Effector memory CD4-positive, alpha-beta T cell (primary cell): ENCODE results near the gene PHF20.
"Not testable (repeated sequence)": the region's sequence is repeated elsewhere in the genome, so short reads cannot be mapped to it uniquely, and the experiment has no call there.

ENCODE experiments used
- DNase-seq, 3 donors: peaks; one replicate each; pipeline ENCODE4 v3.0.0-alpha.2; 2020
- H3K27ac ChIP-seq: 2 replicates; pipeline ENCODE4 v1.7.0; 2013; ENCODE audit warnings: mild to moderate bottlenecking, low read length, moderate library complexity; ENCODE audit not compliant: insufficient read depth, poor library complexity, severe bottlenecking
- H3K27me3 ChIP-seq: replicated peaks from 2 replicates; pipeline ENCODE4 v1.7.0; 2013; ENCODE audit warnings: mild to moderate bottlenecking, low read length; ENCODE audit not compliant: insufficient read depth, control insufficient read depth, poor library complexity, severe bottlenecking
- H3K36me3 ChIP-seq: 2 replicates; pipeline ENCODE4 v1.7.0; 2013; ENCODE audit warnings: mild to moderate bottlenecking, low read length, moderate library complexity; ENCODE audit not compliant: control insufficient read depth, insufficient read depth
- H3K4me1 ChIP-seq: 2 replicates; pipeline ENCODE4 v1.7.0; 2013; ENCODE audit warnings: low read length, mild to moderate bottlenecking; ENCODE audit not compliant: control insufficient read depth, insufficient read depth, poor library complexity, severe bottlenecking
- H3K4me3 ChIP-seq: 2 replicates; pipeline ENCODE4 v1.7.0; 2013; ENCODE audit warnings: low read length, low read depth, mild to moderate bottlenecking; ENCODE audit not compliant: insufficient read depth, poor library complexity, severe bottlenecking
- H3K9me3 ChIP-seq: 2 replicates; pipeline ENCODE4 v1.7.0; 2013; ENCODE audit warnings: mild to moderate bottlenecking, low read length, moderate library complexity; ENCODE audit not compliant: control insufficient read depth

The PHF20 gene

DNA sequence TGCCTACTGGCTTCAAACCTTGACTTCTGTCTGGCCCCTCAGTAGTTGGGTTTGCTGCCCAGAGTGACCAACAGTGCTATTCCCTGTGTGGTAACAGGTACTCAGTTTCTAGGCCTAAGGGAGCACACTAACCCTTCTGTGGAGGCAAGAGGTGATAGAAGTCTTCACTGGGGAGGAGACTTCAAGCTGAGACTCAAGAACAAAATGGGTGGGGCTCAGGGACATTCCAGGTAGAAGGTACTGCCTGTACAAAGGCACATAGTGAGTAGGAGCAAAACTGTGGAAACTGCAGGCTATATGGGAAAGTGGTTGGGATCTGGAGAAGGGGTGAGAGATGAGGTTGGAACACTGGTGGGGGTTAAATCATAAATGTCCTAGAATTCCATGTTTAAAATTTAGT, 184.8 kb downstream of the PHF20 start:
- H3K4me1 ChIP-seq = peaks cover 20% of the 10 kb centered on the region
- DNase-seq = no peak
- H3K9me3 ChIP-seq = no peaks in the 10 kb centered on the region
- H3K27ac ChIP-seq = no peak overlapping the region
- no peaks in the 10 kb centered on the region for H3K36me3 ChIP-seq
- no peaks in the 10 kb centered on the region for H3K27me3 ChIP-seq
- no peak overlapping the region for H3K4me3 ChIP-seq

DNA sequence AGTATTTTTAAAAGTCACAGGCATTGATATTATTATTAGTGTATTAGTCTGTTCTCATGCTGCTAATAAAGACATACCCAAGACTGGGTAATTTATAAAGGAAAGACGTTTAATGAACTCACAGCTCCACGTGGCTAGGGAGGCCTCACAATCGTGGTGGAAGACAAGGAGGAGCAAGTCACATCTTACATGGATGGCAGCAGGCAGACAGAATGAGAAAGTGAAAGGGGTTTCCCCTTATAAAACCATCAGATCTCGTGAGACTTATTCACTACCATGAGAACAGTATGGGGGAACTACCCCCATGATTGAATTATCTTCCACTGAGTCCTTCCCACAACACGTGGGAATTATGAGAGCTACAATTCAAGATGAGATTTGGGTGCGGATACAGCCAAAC, 187.5 kb downstream of the PHF20 start:
- DNase-seq, H3K36me3 ChIP-seq, H3K9me3 ChIP-seq, H3K27me3 ChIP-seq, H3K27ac ChIP-seq, H3K4me1 ChIP-seq, H3K4me3 ChIP-seq: not testable (repeated sequence)

DNA sequence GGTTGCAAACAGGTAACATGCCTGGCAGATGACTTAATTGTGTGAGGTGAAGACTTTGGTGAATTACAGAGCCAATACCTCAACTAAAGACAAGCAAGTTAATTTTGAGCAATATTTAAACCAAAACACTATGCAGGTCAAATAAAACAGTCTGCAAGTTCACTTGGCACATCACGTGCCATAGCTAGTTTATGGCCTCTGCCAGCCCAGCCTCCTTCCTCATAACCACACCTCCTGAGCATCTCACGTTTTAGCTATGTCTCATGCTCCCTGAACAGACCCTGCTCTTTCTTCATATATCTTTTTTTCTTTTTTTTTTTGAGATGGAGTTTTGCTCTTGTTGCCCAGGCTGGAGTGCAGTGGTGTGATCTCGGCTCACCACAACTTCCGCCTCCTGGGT, 192.1 kb downstream of the PHF20 start:
- DNase-seq = no peak
- H3K27me3 ChIP-seq = no peaks in the 10 kb centered on the region
- no peaks in the 10 kb centered on the region for H3K4me1 ChIP-seq
- H3K36me3 ChIP-seq = no peaks in the 10 kb centered on the region
- H3K27ac ChIP-seq = no peak overlapping the region
- H3K9me3 ChIP-seq = no peaks in the 10 kb centered on the region
- no peak overlapping the region for H3K4me3 ChIP-seq

DNA sequence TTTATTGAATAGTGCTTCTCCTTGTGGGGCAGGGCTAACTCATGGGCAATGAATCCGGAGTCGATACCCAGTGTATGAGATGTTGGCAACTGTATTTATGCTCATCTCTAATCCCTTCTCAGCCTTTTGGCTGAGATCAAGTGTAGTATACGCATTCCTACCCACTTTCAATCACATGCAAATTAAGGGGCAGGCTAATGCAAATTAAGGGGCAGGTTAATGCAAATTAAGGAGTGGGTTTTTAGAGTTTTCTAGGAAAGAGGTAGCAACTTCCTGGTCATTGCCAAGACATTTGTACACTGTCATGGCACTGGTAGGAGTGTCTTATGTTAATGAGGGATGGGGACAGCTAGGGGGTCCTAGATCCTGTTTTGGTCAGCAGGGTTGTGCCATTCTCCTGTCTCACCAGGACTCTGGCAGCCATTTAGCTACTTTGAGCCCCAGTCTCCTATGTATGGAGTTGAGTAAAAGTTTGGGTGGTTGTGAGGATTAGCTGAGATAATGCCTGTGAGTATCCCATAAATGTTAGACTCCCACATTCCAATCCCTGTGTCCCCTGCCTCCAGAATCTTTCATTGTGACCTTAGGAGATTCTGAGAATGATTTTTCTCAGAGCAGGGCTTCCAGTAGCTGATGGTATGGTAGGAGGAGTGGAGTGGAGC, 196.3 kb downstream of the PHF20 start, which contains the start of gene CNBD2:
TSS of gene CNBD2 (plus strand) at position 612 of the 662 bp plus-strand sequence. CDS start 173 bp downstream, outside the sequence.
- Histone ChIP-seq H3K9me3 (no peaks in the 10 kb centered on the region), H3K4me3 (no peak within 1 kb of the TSS), H3K27ac (no peak within 1 kb of the TSS), H3K27me3 (no peaks in the 10 kb centered on the region), H3K36me3 (no peaks in the 10 kb centered on the region), H3K4me1 (no peaks in the 10 kb centered on the region)
- no peak for DNase-seq

DNA sequence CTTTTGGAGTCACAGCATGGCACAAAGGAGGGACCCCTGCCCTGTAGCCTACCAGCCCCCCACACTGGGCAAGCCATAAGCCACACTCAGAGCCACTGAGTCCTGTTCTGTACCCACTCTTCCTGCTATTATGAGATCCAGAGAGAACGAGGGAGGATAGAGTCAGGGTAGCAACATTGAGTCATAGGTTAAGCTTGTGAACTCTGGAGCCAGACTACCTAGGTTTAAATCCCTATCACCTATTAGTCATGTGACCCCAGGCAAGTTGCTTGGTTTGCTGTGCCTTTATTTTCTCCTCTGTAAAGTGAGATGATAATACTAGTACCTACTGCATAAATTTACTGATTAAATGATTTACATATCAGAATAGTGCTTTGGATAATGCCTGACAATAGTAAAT, 197.1 kb downstream of the PHF20 start:
- DNase-seq = no peak
- H3K4me1 ChIP-seq = no peaks in the 10 kb centered on the region

DNA sequence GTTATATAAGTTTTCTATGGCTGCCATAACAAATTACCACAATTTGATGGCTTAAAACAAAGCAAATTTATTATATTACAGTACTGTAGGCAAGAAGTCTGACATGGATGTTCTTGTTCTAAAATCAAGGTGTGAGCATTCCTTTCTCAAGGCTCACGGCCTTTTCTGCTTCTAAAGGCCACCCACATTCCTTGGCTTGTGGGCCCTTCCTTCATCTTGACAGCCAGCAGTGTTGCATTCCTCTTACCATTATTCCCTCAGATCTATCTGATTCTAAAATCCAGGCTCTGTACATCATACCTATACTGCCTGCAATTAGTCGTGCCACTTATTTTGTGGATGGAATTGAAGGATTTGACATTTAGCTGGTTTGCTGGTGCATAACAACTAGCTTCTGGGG, 200.2 kb downstream of the PHF20 start:
- Histone ChIP-seq H3K9me3 (no peaks in the 10 kb centered on the region), H3K4me1 (no peaks in the 10 kb centered on the region), H3K27ac (no peak overlapping the region), H3K27me3 (no peaks in the 10 kb centered on the region), H3K36me3 (no peaks in the 10 kb centered on the region), H3K4me3 (no peak overlapping the region)
- DNase-seq = no peak

More for the DNA sequence above, 197.1 kb downstream of the PHF20 start:
- no peaks in the 10 kb centered on the region for H3K27me3 ChIP-seq
- no peak overlapping the region for H3K4me3 ChIP-seq
- no peak overlapping the region for H3K27ac ChIP-seq
- no peaks in the 10 kb centered on the region for H3K9me3 ChIP-seq
- no peaks in the 10 kb centered on the region for H3K36me3 ChIP-seq

DNA sequence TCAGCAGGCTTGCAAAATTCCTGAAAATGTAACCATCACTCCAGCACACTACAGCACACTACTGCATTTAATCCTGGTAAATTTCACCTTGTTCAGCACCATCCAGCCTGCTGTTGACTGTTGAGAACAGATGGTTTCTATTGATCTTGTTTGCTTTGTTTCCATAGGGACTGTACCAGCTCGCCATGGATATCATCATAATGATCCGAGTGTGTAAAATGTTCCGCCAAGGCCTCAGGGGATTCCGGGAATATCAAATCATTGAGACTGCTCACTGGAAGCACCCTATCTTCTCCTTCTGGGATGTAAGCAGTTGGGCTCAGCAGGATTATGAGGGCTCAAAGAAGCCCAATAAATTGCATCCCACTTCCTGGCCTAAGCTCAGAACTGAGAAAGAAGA, 200.6 kb downstream of the PHF20 start:
- no peak for DNase-seq
- no peak overlapping the region for H3K4me3 ChIP-seq
- H3K9me3 ChIP-seq = no peaks in the 10 kb centered on the region
- no peaks in the 10 kb centered on the region for H3K36me3 ChIP-seq
- no peaks in the 10 kb centered on the region for H3K27me3 ChIP-seq
- H3K27ac ChIP-seq = no peak overlapping the region
- H3K4me1 ChIP-seq = no peaks in the 10 kb centered on the region

DNA sequence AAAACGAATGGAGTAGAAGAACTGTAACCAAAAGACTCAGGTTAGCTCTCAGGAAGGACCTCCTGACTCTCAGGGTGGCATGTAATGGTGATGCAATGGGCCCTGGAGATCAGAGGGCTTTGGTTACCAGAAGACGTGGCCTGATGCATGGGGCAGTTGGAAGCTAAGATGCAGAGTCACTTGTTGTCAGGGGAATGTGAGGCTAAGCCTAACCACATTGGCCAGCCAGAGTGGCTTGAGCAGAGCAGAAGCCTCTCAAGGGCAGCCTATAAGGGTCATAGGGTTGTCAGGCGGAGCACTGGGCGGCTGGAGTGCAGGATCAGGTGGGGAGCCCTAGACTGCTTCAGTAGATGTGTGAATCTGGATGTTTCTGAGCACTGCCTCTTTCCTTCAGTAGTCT, 202.4 kb downstream of the PHF20 start:
- no peaks in the 10 kb centered on the region for H3K36me3 ChIP-seq
- DNase-seq = no peak
- H3K4me3 ChIP-seq = no peak overlapping the region
- no peaks in the 10 kb centered on the region for H3K9me3 ChIP-seq
- H3K27ac ChIP-seq = no peak overlapping the region
- H3K27me3 ChIP-seq = no peaks in the 10 kb centered on the region
- H3K4me1 ChIP-seq = no peaks in the 10 kb centered on the region

DNA sequence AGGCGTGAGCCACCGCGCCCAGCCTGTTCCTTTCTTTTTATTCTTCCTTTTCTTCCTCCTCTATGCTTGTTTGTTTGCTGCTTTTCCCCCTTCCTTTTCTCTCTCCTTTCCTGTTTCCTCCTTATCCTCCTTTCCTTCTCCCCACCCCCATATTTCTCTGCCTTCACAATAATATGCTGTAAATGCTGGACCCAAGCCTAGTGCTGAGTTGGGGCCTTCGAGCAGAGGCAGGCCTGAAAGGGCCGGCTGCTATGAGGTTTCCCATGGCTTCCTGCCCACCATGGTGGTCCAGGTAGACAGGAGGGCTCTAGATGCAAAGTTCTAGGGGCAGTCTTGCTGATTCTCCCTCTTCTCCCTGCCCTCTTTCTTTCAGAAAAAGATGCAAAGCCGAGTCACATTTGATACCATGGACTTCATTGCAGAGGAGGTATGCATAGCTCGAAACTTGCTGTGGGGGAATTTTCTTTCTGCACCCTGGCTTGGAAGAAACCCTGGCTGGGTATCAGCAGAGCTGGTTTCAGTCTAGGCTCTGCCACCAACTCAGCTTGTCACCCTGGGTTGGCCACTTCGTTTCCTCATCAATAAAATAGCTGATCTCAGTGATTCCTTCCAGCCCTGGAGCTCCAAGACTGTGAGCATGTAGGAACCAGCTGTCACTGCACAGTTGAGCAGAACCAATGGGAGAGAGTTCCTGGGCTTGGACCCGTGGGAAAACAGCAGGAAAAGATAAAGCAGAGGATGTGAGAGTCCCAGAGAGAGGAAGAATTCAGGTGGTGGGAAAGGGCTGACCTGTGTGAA, 204.0 kb downstream of the PHF20 start:
- no peak overlapping the region for H3K4me3 ChIP-seq
- H3K27ac ChIP-seq = no peak overlapping the region
- H3K4me1 ChIP-seq = no peaks in the 10 kb centered on the region
- no peaks in the 10 kb centered on the region for H3K36me3 ChIP-seq
- H3K9me3 ChIP-seq = no peaks in the 10 kb centered on the region
- H3K27me3 ChIP-seq = no peaks in the 10 kb centered on the region
- no peak for DNase-seq

DNA sequence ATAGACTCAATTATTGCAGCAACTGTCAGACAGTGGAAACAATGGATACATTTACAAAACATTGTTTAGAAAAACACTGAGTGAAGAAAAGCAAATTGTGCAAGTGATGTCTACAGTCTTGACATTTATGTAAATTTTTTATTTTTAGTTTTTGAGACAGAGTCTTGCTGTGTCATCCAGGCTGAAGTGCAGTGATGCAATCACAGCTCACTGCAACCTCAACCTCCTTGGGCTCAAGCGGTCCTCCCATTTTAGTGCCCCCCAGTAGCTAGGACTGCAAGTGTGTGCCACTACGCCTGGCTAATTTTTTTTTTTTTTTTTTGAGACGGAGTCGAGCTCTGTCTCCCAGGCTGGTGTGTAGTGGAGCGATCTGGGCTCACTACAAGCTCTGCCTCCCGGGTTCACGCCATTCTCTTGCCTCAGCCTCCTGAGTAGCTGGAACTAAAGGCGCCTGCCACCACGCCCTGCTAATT, 206.3 kb downstream of the PHF20 start:
- no peak overlapping the region for H3K27ac ChIP-seq
- H3K36me3 ChIP-seq = no peaks in the 10 kb centered on the region
- DNase-seq = no peak
- H3K4me3 ChIP-seq = no peak overlapping the region
- H3K9me3 ChIP-seq = no peaks in the 10 kb centered on the region
- H3K4me1 ChIP-seq = no peaks in the 10 kb centered on the region
- no peaks in the 10 kb centered on the region for H3K27me3 ChIP-seq
